GM18520 (cell line): Measurements from ENCODE around the gene AP5Z1.
A peak's percentile ranks its signal among the peaks of the same experiment; 100 is the strongest.

Experiments used
- ATAC-seq: cut with Tn5 transposase; IDR thresholded peaks from one replicate; pipeline ENCODE4 v1.9.1; 2021; ENCODE audit not compliant: unreplicated experiment

AP5Z1 gene

GRCh38 chr7:4745265-4745919 is 30.0 kb upstream of the AP5Z1 start:
- no peak for ATAC-seq

DNA sequence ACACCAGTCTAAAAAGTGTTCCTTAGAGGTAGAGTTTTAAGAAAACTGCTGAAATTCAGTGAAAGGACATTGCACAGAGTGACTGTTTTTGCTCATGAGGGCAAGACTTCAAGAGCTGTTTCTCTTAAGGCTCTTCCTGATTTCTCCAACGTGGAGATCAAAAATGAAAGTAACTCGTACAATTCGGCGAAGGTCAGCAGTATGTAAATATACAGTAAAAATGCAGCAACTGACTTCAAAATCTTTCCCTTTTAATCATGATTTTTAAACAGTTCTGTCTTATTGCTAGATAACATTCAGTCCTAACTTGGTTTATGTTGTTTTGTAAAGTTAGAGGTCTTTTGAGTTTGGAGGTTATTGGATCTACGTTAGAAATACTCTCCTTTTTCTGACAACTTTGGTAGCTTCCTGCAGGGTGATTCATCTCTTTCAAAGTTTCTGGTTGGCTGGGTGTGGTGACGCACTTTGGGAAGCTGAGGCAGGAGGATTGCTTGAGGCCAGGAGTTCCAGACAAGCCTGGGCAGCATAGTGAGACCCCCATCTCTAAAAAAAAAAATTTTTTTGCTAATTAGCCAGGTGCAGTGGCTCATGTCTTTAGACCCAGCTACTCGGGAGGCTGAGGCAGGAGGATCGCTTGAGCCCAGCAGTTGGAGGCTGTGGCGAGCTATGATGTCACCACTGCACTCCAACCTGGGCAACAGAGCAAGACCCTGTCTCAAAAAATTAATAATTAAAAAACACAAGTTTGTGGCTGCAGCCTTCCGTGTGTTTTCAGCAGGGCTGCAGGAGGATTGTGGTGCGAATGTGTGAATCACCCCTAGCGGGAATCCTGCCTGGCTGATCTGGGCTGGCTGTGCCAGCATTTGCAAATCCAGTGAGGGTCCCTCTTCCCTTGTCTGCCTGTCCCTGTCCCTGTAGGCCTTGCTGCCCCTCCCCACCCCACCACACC is 29.2 kb upstream of the AP5Z1 start:
- no peak for ATAC-seq

DNA sequence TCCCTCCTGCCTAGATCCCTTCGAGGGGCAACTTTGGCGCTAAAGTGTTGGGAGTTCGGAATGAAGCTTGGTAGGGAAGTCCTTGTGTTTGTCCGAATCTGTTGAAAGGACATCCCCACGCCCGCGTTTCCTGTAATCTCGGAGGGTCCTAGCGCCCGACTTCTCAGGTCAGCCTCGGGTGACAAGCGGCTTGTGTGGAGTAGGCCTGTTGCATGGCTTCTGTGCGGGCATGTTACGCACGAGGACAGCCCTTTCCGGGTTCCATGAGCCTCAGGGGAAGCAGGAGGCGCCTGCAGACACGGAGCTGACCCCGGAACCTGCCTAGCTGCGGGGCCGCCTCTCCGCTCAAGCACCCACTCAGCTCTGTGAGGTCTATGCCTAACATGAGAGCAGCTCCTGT is 28.4 kb upstream of the AP5Z1 start:
- no peak for ATAC-seq

DNA sequence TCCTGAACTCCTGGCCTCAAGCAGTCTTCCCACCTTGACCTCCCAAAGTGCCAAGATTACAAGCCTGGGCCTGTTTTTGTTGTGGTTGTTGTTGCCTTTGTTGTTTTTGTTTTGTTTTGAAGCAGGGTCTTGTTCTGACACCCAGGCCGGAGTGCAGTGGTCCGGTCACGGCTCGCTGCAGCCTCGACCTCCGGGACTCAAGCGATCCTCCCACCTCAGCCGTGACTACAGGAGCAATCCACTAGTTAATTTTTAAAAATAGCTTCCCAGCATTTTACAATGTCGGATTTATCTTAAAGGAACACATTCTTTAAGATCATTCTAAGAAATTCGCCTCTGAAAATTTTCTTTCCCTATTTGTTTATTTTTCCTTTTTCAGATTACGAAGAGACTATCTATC is 27.7 kb upstream of the AP5Z1 start:
- no peak for ATAC-seq

GRCh38 chr7:4748231-4748681 is 27.2 kb upstream of the AP5Z1 start:
- ATAC-seq, result no peak

GRCh38 chr7:4749363-4749762 is 26.1 kb upstream of the AP5Z1 start:
- ATAC-seq, result no peak

- ATAC-seq, result no peak
Measured at GRCh38 chr7:4749798-4750197, 25.6 kb upstream of the AP5Z1 start.

DNA sequence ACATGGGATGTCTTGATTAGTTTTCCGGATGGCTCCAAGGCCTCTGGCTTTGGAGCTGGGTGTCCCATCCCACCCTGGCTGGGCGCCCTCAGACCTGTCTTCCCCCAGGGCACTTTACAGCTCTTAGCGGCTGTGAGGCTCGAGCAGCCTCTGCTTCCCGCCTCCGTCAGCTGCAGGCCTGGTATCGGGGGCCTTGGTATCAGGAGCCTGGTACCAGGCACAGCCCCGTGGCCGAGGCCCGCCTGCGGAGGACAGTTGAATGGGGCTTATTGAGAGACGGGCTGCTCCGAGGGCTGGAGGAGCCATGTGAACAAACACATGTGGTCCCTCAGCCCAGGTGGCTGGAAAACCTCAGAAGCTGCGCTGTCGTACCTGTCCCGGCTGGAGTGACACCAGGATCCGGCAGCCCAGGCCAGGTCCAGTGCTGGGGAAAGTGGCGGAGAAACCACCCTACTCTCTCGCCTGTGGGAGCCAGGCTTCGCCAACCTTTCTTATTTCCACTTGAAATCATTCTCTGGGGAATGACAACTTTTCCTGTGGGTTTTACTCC is 23.9 kb upstream of the AP5Z1 start:
- no peak for ATAC-seq

GRCh38 chr7:4753598-4754432 is 21.6 kb upstream of the AP5Z1 start:
- ATAC-seq, result peak; percentile 69

DNA sequence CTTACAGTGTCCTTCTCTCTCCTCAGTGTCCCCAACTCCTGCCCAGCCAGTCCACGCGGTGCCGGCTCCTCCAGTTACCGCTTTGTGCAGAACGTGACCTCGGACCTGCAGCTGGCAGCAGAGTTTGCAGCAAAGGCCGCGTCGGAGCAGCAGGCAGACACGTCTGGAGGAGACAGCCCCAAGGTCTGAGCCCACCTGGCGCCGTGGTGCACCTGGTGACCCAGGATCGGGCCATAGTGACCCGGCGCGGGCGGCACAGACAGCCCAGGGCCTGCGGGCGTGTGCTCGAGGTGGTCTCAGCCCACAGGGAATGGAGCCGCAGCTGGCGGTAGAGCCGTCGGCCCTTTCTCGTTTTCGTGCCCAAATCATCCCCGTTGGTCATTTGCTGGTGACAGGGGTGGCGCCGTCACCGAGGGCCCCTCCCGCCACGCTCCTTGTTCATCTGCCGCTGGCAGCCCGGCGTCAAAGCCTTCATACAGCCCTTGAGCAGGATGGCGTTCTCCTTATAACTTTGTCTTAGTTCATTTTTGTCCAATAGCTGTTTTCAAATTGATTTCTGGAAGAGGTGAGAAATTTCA is 20.9 kb upstream of the AP5Z1 start:
- ATAC-seq, result no peak

GRCh38 chr7:4755045-4755444 is 20.4 kb upstream of the AP5Z1 start:
- ATAC-seq, result no peak

DNA sequence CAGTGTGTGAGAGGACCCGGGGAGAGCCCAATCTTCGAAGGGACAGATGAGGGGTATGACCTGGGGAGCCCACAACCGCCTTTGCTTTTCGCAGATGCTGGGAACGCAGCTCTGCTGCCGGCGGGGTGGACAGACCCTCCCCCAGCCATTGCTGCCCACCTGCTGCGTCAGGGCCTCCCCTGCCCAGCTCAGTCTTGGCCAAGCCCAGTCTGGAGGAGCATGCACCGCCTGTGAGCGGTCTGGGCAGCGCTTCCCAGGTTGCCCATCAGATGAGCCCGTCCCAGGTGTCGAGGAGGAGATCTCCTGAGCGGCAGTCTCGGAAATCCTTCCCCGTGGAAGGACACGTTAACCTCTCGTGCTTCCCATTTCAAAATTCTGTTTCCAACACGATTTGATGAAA is 17.3 kb upstream of the AP5Z1 start:
- ATAC-seq, result no peak

GRCh38 chr7:4758791-4759190 is 16.6 kb upstream of the AP5Z1 start:
- ATAC-seq, result no peak

GRCh38 chr7:4759211-4759610 is 16.2 kb upstream of the AP5Z1 start:
- ATAC-seq, result no peak

GRCh38 chr7:4760952-4761351 is 14.5 kb upstream of the AP5Z1 start:
- ATAC-seq, result no peak

DNA sequence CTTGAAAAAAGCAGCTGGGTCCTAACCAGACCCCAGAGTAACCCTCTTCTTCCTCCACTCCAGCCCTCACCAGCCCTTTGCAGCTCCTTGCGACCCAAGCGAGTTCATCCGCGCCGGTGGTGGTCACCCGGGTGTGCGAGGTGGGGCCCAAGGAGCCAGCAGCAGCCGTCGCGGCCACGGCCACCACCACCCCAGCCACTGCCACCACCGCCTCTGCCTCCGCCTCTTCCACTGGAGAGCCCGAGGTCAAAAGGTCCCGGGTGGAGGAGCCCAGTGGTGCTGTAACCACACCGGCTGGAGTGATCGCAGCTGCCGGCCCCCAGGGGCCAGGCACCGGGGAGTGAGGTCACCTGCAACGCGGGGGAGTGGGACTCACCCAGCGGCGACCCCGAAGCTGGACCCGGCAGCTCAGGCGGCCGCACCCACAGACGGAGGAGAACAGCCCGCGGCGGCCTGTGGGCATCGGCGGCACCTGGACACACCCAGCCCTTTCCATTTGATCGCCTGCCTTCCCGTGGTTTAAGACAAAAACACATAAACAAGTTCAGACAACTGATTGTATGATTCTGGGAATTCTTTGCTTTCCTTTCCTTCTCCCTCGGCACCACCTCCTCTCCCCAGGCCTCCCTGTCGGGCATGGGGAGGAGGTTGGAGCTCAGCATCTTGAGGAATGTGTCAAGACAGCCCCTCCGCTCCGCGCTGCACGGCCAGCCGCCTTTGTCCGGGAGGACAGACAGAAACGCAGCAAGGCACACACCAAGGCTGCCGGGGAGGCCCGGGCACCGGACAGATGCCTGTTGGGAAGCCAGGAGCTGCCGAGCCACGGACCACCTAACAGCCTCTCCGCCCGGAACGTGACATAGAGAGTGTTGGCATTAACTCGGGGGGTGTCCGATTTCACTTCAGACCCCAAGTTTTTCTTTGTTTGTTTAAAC is 13.0 kb upstream of the AP5Z1 start:
- no peak for ATAC-seq

DNA sequence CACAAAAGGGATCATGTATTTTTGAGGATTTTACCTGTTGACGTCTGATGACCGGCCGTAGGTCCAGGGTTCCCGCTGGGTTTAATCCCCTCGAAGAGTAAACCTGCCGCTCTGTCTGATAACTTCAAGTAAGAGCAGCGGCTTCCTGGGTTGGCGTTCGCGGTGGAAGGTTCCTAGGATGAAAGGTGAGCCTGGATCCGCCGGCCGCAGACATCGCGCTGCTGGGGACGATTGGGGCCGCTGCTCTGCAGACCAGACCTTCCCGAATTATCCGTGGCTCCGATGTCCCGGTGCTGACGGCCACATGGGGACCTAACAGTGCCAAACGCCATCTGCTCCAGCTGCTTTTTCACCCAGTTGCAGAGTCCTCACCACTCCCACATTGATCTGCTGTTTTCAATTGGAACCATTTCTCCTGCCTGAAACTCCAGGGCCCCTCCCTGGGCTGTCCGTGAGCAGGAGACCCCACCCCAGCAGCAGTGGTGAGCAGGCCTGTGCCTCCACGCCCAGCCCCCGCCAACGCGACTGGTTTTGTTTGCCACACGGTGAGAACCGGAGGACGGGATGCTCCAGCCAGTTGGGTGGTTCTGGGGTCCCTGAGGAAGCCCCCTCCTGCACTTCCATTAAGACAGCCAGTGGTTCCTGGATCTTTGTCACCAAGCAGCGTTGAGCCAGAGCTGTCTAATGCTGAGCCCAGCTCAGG is 12.2 kb upstream of the AP5Z1 start:
- no peak for ATAC-seq

- ATAC-seq, result no peak
Measured at GRCh38 chr7:4763794-4764185, 11.6 kb upstream of the AP5Z1 start.

DNA sequence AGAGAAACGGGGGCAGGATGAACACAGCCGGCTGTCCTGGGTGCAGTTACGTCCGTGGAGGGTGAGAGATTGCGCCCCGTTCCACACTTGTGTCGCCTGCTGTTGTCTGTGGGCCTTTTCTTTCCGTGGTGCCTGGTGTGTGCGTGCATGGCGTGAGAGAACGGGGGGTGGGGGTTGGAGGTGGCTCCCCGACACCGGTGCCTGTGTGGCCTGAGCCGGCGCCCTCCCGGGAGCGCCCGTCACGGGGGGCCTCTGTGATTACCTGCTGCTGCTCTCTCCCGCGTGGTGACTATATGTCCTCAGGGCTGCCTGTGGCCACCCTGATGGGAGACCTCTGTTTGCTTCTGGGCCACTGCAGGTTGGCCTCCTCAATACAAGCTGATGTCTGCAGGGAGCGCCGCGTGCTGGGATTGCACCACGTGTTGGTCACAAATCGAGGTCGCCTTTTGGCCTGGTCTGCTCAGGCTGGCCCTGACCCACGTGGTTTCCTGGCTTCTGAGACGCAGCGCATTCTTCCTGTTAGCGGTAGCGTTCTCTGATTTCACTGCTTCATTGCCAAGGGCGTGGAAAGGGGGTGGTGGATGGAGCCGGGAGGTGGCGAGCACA is 10.9 kb upstream of the AP5Z1 start:
- no peak for ATAC-seq
